HG02610 (cell line): ENCODE data around the gene LLGL2.
"Not testable (repeated sequence)": the region's sequence is repeated elsewhere in the genome, so short reads cannot be mapped to it uniquely, and the experiment has no call there.

Experiments used
- ATAC-seq: cut with Tn5 transposase; IDR thresholded peaks from one replicate; pipeline ENCODE4 v1.9.1; 2021; ENCODE audit warnings: mild to moderate bottlenecking, moderate library complexity; ENCODE audit not compliant: unreplicated experiment

LLGL2 gene

GRCh38 chr17:75507733-75508719 is 17.5 kb upstream of the LLGL2 start:
- ATAC-seq = no peak

GRCh38 chr17:75508931-75509361 is 16.6 kb upstream of the LLGL2 start:
- ATAC-seq = no peak

- no peak for ATAC-seq
Measured at GRCh38 chr17:75509528-75510258, 15.8 kb upstream of the LLGL2 start.

DNA sequence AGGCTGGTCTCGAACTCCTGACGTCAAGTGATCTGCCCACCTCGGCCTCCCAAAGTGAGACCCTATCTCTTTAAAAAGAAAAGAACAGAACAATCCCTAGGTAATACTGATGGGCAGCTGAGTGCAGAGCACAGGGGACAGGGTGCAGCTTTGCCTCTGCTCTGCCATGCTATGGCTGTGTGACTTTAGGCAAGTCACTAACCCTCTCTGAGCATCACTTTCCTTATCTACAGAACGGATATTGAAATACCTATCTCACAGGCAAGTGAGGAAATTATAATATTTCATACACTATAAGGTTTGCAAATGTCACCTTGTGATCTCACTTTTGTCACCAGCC is 14.3 kb upstream of the LLGL2 start:
- no peak for ATAC-seq

DNA sequence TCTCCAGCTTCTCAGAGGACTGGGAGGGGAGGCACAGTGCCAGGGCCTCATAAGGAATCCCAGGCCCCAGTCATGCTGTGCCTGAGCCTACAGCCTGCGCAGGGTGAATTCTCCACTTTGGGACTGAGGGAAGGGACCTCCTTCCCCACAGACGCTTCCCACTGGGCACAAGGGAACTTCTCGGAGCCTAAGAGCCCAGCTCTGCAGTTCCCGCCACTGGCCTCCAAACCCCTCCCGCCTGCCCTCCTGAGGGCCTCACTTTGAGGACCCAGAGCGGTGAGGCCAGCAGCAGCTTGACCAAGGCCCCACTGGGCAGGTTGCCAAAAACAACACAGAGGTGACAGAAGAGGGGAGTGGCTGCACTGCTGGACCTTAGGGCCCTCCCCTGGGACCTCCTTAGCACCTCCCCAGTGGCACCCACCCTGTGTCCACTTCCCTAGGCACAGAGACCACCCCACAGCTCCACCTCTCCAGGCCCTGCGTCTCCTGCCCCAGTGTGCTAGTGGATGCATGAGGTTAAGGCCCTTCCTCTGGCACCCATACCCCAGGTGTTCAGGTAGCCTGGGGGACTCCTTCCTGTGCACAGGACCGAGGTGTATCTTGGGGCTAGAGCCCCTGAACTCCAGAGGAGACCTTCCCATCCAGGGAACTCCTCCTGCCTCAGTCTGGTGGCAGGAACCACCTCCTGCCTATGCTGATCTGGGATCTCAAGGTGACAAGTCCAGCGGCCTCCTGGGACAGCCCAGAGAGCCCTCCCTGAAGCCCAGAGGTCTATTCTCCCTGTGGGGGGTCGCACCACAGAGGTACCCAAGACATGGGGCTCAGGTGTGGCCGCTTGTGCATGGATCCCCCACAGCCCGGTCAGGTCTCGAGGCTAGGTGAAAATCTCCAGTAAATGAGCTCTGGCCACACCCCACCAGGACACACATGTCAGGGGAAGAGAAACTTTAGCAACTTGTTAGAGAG is 13.6 kb upstream of the LLGL2 start:
- no peak for ATAC-seq

DNA sequence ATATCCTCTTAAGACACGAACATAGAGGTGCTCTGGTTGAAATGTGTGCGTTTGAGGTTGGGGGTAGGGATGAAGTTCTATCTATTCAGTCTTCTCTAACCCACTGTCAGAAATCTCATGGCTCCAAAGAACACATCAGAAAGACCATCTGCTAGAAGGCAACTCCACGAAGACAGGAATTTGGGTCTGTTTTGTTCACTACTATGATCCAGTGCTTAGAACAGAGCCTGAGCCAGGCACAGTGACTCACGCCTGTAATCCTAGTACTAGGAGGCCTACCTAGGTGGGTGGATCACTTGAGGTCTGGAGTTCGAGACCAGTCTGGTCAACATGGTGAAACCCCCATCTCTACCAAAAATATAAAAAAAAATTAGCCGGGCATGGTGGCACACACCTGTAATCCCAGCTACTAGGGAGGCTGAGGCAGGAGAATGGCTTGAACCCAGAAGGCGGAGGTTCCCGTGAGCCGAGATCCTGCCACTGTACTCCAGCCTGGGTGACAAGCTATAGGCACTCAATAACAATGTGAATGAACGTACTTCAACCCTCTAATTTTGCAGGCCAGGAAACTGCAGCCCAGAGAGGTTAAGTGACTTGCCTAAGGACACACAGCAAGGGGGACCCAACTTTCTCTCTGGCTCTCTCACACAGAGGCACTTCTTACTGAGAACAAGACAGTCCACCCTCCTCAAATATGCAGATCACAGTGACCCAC is 12.4 kb upstream of the LLGL2 start:
- no peak for ATAC-seq

DNA sequence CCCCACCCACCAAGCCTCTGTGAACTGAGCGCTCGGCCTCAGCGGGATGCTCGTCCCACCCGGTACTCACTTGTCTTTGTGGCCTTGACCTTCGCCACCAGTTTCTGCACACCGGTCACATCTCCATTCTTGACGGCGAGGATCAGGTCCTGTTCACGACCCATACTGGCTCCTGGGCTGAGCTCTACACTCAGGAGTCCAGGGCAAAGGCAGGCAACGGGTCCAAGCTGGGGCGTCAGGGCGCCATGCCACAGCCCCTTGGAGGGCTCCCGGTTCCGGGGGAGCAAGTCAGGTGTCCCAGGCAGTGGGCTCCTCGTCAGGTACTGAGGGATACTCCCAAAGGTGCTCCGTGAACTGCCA is 11.9 kb upstream of the LLGL2 start:
- no peak for ATAC-seq

DNA sequence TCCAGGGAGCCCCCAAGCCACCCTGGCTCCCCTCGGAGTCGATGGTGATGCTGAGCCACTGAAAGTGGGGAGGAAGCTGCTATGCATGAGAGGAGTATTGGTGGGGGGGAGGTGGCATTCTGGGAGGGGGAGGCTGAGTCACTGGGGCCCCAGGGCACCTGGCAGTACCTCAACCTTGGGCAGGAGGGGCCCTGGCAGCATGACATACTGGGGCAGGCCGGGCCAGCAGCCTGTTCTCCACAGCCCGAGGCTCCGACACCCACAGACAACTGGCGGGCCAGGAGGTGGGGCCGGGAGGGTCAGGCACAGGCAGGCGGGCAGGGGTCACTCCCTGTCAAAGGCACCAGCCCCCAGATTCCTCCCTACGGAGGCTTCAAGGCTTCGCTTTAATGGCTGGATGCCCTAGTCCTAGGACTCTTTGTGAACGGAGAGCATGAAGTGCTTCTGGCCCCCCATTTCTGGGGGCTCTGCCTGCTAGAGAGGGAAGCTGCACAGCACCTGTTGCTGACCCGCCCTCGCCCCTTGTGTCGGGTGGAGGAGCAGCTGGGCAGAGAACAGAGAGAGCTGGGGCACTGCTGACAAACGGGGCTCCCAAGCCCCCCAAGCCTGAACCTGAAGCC is 11.1 kb upstream of the LLGL2 start:
- ATAC-seq = no peak

DNA sequence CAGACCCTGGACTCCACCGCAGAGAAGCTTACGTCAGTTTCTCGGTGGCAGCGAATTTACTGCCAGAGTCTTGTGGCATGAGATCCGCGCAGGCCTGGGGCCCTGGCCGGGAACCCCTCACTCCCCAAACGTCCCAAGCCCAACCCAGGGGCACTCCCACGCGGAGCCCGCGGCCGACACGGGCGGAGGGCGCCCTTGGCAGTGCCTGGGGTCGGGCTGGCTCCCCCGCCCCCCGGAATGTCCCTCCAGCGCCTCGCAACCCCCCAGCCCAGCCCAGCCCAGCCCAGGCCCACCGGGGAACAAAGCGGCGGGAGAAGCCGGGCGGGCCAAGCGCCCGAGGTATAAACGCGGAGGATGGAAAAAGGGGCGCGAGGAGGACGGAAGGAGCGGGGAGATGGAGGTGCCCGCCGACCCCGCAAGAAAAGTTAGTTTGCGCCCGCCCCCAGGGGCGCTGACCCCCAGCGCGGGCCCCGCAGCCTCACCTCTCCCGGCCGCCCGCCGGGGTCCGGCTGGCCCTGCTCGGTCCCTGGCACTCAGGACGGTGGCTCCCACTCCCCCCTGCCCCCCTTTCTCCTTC is 10.5 kb upstream of the LLGL2 start:
- ATAC-seq = no peak

DNA sequence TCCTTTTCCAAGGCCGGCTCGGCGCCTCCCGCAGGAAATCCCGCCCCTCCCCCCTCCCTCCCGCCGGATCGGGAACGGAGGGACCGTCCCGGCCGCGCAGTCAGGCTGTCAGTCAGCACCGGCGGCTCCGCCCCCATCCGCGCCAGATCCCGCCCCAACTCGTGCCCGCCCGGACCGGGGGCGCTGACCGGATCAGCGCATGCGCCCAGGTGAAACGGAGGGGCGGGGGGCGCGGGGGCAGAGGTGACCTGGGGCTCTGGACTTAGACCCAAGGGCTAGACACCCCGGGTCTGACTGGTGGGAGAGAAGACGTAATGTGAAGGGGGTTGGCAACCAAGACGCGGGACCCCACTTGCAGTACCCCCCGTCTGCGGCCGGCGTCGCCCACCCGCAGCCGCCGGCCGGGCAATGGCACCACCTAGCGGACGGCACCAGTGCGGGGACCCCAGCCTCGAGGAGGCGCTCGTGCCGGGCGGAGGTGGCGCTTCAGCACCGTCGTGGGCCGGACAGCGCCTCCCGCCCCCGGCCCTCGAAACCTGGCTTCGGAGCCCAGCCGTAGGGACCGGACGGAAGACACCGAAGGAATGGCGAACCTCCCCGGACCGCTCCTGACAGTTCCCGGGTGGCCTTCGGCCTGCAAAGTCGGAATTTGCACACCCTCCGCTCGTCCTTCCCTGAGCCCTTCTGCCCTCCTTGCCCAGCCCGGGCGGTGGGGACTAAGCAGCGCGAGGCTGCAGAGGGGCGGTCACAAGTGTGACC is 9.8 kb upstream of the LLGL2 start, which contains the start of gene CASKIN2:
Gene CASKIN2, minus strand, starts transcription at position 42 of the 759 bp plus-strand sequence. CDS start 1,733 bp downstream, outside the sequence.
- peak; percentile 33 for ATAC-seq

DNA sequence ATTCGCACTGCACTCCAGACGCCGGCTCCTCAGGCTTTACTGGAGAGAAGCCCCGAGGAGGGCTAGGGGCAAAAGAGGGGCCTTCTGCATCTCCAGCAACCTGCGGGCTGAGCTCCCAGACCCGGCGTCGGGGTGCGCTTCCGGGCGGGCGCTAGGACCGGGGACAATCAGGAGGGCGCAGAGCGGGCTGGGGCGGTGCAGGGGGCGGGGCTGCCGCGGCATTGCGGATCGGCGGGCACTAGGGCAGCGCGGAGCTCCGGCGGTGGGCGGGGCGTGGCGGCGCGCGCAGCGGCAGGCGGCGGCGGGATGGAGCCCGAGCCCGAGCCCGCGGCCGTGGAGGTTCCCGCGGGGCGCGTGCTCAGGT is 9.3 kb upstream of the LLGL2 start, which contains the start of gene TSEN54:
Gene TSEN54, plus strand, starts transcription at position 274 of the 364 bp plus-strand sequence. Its CDS starts 33 bp downstream, at position 307.
- ATAC-seq = peak; percentile 77

- ATAC-seq = peak; percentile 10
Measured at GRCh38 chr17:75516619-75517296, 8.7 kb upstream of the LLGL2 start.

DNA sequence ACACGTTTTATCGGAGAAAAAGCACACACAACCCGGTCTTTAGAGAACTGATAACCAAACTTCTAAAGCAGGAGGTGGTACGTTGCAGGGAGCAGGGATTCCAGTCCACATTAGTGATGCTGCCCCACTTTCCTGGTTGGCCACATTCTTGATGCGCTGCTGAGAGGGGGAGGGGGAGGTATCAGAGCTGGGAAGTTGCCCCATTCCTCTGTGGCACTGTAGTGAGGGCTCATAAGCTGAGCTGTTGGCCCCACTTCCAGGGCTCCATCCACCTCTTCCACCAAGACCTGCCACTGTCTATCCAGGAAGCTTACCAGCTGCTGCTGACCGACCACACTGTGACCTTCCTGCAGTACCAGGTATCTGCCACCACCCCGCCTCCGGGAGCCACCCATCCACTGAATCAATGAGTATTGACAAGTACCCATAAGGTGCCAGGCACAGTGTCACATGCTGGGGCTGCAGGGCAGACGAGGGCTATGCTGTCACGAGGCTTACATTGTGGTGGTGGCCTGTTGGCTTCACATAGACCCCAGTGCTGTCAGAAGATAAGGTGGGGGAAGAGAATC is 8.1 kb upstream of the LLGL2 start:
- no peak for ATAC-seq

- no peak for ATAC-seq
Measured at GRCh38 chr17:75518201-75518600, 7.3 kb upstream of the LLGL2 start.

- ATAC-seq = no peak
Measured at GRCh38 chr17:75518983-75519537, 6.4 kb upstream of the LLGL2 start.

- not testable (repeated sequence) for ATAC-seq
Measured at GRCh38 chr17:75520413-75520812, 5.1 kb upstream of the LLGL2 start.

GRCh38 chr17:75521290-75521689 is 4.2 kb upstream of the LLGL2 start:
- no peak for ATAC-seq
